OCI-LY7 (cell line): ENCODE measurements around the gene TNNI3K.

Source experiments
- EZH2phosphoT487 ChIP-seq: fragments of 200-600 bp; sonication (generic); IDR thresholded peaks from 2 replicates; pipeline ENCODE4 v1.6.1; 2018; ENCODE audit warnings: low read depth, borderline replicate concordance, mild to moderate bottlenecking, mixed run types, antibody characterized with exemption, low read length, moderate library complexity, mixed read lengths
- TF ChIP-seq, protein P1 (sequence below): fragments of 200-600 bp; sonication (generic); conservative IDR thresholded peaks from 2 replicates; pipeline ENCODE4 v1.5.1; 2014; ENCODE audit warnings: mild to moderate bottlenecking, antibody characterized with exemption, low read length, moderate library complexity, mixed read lengths

DNA sequence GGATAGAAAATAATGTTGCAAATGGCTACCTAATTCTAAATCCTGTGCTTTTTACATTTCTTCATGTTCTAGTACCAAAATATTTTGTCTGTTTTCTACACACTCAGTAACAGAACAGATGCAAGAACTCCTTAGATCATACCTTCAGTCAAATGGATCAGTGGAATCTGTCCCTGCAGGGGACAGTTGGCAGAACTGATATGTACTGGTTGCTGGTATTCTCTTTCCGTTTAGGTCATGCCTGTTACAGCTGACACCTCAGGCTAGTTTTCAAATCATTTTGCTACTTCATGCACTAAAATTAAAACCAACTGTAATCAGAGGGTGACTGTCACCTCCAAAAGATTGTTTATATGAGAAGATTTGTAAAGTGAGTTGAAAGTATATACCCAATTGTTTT, 109.2 kb downstream of the TNNI3K start:
- TF ChIP-seq, protein P1, sequence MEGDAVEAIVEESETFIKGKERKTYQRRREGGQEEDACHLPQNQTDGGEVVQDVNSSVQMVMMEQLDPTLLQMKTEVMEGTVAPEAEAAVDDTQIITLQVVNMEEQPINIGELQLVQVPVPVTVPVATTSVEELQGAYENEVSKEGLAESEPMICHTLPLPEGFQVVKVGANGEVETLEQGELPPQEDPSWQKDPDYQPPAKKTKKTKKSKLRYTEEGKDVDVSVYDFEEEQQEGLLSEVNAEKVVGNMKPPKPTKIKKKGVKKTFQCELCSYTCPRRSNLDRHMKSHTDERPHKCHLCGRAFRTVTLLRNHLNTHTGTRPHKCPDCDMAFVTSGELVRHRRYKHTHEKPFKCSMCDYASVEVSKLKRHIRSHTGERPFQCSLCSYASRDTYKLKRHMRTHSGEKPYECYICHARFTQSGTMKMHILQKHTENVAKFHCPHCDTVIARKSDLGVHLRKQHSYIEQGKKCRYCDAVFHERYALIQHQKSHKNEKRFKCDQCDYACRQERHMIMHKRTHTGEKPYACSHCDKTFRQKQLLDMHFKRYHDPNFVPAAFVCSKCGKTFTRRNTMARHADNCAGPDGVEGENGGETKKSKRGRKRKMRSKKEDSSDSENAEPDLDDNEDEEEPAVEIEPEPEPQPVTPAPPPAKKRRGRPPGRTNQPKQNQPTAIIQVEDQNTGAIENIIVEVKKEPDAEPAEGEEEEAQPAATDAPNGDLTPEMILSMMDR = no peak
- no peak for TF ChIP-seq EZH2phosphoT487
